ENCODE results near the gene KCTD12.

KCTD12 gene

DNA sequence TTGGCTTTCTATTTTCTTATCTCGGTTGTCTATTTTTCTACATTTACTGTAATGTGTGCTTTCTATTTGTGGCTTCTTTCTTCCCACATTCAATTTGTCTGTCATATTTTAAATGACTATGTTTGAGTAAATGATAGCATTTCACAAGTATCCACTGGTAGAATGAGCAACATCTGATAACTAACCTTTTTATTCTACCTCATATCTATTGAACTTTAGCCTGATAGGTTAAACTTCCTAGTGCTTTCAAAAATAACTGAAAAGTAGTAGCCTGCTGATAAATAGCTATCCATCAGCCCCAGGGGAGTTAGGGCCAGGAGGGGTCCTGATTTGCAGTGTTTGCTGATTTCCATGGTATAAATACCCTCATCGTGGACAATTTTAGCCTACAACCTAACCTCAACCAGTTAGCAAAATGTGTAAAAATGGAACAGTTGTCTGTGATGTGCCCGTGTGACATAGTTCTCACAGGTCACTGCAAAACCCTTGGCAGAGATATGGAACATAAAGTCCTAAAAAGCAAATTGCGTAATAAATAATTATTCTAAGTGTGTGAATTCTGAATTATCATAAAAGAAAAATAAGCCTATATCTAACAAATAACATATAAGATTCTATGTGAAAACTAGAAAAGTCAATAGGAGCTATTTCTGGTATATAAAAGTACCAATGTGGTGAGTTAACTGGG lies 32.1 kb downstream of the KCTD12 start:
- no peak for DNase-seq (ENCODE audit: low read depth)

DNA sequence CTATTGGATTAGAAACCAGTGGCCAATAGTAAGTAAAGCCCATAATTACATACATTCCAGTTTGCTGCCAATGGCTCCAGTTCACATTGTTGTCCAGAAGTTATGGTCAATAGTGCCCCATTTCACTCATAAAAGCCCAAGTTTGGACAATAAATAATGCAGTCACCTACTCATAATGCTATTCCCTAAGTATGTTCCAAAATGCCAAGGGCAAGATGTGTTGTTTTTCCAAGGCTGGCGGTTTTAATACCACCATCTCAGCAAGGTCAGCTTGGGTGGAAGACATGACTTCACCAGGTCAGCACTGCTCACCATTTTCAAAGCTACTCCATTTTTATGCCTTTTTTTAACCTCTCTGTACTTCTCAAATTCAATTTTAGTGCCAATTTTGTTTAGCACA lies 32.7 kb downstream of the KCTD12 start:
- DNase-seq (ENCODE audit: low read depth), result no peak

DNA sequence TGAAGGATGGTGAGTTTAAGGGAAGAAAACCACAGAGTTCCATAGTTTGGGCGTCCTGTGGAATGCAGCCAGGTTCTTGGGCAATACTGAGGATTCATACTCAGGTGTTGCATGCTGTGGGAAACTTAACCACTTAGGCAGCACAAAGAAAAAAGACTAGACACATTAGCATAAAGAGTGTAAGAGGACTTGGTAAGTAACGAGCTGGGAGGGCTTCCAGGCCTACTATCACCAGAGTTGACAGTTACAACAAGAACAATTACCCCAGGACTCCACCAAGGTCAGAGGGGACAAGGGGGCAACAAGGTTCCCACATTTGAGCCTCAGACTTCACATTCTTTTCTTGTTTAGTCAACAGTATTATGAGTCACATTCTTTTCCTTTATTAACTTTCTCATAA lies 33.2 kb downstream of the KCTD12 start:
- no peak for DNase-seq (ENCODE audit: low read depth)

DNA sequence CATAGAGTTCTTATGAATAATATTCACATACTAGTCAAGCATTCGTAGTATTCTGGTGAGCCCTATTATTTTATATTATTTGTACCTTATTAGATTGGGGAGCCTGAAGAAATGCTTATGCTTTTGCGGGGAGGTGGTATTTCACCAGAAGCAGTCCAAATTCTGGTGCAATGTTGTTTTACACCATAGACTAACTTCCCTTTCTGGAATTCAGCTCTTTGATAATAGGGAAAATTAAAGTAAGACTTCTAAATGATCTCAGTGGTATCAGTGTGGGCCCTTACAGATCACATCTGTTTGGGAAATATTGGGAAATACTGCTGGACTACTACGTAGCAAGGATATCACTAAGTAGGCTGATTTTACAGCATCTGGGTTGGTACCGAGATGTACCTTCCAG lies 34.2 kb downstream of the KCTD12 start:
- no peak for DNase-seq (ENCODE audit: low read depth)

DNA sequence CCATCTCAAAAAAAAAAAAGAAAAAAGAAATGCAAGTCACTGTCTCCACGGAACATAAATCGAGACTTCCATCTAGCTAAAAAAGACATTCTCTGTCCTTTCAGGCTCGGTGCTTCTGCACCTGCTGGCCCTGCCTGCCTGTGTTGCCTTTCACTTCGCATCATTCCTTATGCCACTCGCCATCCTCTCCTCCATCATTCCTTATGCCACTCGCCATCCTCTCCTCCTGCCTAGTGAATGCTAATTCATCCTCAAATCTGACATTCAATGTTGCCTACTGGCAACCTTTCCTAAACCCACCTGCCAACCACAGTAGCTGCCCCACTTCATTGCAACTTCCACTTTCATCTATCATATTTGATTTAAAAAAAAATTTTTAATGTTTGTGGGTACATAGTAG lies 36.7 kb downstream of the KCTD12 start:
- no peak for DNase-seq (ENCODE audit: low read depth)

DNA sequence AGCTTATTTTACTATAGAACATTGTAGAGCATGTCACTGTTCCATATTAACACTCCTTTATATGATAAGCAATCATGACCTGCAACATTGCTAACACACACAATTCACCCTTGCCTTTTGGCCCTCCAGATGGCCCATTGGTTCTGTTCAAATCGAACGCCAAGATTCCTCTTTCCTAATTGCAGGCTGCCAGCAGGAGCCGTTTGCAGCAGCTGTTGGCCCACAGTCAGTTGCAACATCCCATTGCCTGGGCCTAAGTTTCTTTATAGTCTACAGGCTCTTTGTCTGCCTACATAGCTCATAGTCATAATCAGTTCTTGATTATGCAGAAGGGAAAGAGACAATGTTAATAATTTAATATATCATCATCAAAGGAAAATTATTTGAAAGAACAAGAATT lies 37.6 kb downstream of the KCTD12 start:
- DNase-seq (ENCODE audit: low read depth), result no peak

DNA sequence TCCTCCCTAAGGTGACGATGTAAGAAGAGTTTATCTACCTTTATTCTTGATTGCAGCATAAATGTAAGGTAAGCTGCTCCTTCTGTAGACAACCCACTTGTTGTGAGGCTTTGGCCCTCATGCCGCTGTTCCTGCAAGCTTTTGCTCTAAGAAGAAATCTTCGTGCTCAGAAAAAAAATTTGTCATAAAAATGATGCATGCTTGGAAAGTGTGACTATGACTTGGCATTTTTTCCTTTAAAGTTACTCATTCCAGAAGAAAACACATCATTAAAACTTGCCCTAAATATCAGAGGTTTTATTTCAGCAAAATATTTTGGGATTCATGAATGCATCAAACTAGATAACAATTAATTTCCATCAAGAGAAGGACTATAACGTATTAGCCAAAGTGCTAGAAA lies 39.8 kb downstream of the KCTD12 start:
- DNase-seq (ENCODE audit: low read depth), result no peak

DNA sequence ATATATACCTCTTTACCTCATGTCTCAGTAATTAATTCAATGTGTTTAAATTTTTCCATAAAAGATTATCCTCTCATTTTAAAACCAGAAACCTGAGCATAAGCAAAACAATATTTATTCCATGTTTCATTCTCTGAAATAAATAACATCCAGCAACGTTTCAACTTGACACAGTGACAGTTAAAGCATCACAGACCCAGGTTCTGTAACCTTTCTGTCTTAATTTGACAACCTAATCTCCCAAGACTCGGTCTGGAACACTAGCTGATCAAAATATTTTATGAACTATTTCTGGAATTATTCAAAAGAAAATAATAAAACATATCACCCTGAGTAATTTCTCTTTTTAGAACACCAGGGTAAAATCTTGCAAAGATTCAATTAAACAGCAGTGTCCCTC lies 40.3 kb downstream of the KCTD12 start:
- DNase-seq (ENCODE audit: low read depth), result no peak

DNA sequence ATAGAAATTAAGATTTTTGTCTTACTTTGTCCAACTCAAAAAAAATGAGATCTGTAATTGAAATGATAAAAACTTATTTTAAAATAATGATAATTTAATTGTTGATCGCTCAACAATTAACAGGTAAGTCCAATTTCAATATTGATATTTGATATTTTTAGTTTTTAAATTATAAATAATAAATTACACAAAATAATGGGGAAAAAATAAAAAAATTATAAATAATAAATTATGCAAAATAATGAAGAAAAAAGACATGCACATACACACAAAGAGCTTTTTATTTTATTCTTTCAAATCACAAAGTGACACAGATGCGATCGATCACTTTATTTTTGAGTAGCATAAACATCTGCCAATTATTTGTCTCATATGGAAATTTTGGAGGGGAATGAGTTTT lies 40.8 kb downstream of the KCTD12 start:
- no peak for DNase-seq (ENCODE audit: low read depth)

DNA sequence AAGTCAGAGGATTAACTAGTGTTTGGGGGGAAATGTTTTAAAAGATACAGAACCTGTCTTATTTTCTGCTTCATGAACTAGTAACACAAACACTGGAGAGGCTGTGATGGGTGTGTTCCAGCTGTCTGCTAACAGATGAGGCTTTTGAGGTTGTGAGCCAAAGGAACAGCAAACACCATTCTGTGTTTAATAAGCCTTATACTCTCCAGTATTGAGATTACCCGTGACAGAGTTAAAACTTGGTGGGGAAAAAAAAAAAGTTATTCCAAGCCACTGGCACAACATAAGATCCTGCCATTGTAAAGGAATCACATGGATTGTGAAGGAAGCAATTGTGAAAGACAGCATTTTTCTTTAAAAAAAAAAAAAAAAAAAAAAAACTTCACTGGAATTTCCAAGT lies 48.4 kb downstream of the KCTD12 start:
- no peak for DNase-seq (ENCODE audit: low read depth)

DNA sequence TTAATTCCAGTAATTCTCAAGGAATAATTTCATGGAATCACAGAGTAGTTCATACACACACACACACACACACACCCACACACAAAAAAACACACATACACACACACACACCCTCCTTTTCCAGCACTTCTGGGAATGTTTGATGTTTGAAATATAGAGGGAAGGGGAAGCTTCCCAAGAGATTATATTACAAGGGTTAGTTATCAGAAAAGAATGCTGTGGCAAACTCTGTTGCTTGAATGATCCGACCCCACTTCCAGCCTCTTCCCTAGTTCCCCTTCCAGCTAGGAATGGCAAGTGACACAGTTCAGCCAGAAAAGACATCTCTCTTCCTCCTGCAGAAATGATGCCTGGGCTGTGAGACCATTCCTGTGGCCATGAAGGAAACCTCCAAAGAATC lies 49.9 kb downstream of the KCTD12 start:
- DNase-seq (ENCODE audit: low read depth), result no peak

DNA sequence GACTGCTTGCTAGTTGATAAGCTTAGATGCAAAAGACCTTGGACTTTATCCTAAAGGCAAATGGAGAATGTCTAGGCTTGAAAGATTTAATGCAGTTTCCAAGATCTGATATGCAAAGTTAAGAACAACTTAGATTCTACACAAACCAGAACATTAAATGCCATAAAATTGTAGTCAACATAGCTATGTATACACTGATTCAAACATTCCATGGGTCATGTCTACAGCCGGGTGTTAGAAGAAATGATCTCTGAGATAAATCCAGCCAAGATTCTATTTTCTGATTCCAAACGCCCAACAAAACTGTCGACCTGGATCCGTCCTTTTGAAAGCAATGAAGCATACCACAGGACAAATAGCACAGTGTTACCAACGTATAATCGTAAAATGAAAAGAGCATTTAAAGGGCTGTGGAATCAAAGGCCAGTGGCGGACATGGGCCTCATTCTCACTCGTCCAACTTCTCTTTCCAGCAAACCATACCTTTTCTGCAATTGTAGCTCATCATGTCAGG lies 52.7 kb downstream of the KCTD12 start:
- DNase-seq (ENCODE audit: low read depth), result no peak

DNA sequence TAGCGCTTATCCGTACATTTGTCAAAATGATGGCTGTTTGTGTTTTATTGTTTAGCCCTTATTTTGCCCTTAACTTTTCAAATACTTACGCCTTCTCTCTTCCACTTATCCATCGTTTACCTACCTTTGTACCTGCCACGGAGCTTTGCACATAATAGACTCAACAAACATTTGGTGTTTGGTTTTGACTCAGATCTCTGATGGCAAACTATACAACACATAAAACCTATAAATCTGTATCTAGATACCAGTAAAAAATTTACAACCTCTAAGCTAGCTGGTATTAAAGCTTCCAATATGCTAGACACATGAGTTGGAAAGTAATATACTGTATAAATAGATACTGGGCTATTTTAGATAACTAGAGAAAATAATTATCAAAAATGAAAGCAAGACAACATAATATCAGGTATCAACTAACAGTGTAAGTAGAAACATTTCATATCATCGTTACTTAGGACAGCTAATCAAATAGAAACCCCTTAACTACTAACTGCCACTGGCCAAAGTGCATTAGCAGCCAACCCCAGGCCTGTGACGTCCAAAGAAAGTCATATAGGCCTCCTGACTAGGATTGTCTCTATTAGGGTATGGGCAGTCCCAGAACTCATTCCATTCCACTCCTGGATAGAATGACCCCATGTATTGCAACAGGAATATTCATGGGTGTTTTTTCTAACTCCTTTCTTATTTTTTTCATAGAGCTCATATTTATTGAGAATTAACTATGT lies 53.8 kb downstream of the KCTD12 start:
- no peak for DNase-seq (ENCODE audit: low read depth)

DNA sequence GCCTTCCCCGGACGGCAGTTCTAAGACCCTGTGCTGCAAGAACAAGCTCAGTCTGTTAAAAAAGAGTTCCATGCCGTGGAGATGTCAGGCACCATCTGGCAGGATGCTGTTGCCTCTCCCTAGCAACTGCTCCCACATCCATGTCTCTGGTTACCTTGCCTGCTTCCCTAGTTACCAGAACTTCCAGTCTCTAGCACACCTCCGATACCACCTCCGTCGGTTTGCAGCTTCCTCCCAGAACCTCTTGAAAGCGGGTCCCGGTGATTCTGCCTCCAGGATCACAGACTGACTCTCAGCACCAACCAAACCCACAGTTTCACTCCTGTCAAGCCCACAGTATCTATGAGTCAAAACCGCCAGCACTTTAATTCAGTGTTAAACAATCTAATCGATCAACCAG lies 55.4 kb downstream of the KCTD12 start:
- DNase-seq (ENCODE audit: low read depth), result no peak
